ENCODE data around the gene PCSK6. TPM values are rescaled to one million over a fixed set of nuclear protein-coding genes. Genes with fewer than 3 reads are reported as not detected.

The PCSK6 gene
- total RNA-seq, 1 experiment from 2014 or later: 69.5 TPM

GRCh38 chr15:101535170-101535902 lies 45.8 kb upstream of the PCSK6 start:
- CTCF ChIA-PET: no interaction called here
- intact Hi-C loops (cut with micrococcal nuclease; ENCODE audit: unreplicated experiment): no loop called here
- no peaks in the 10 kb centered on the region for H3K27me3 Mint-ChIP-seq (ENCODE audit: insufficient read depth, unreplicated experiment)
- DNase-seq: no peak
- H3K27me3 ChIP-seq (replicated peaks; ENCODE audit: control insufficient read depth, insufficient read depth, low read length): no peaks in the 10 kb centered on the region
- H3K4me1 ChIP-seq: no peaks in the 10 kb centered on the region; the same call in 1 of the 2 replicates
- no peaks in the 10 kb centered on the region for H3K9me3 Mint-ChIP-seq (ENCODE audit: unreplicated experiment)
- POLR2A ChIA-PET: no interaction called here
- H3K9me3 ChIP-seq: no peaks in the 10 kb centered on the region
- no peaks in the 10 kb centered on the region for H3K36me3 Mint-ChIP-seq (ENCODE audit: insufficient read depth, unreplicated experiment)
- no TSS peak for BruUV-seq (replicated peaks)
- H3K36me3 ChIP-seq (ENCODE audit: control insufficient read depth, insufficient read depth, low read length): no peaks in the 10 kb centered on the region
- TF ChIP-seq CTCF (IDR thresholded peaks at IDR 0.05; ENCODE audit: insufficient read depth in 1 of 2, low read depth in 1 of 2, low read length in 1 of 2, severe bottlenecking in 1 of 2, unreplicated experiment in 1 of 2): no peak
- no peak overlapping the region for H3K4me3 Mint-ChIP-seq (ENCODE audit: unreplicated experiment)
- no peak overlapping the region for H3K4me3 ChIP-seq (ENCODE audit: low read depth, low read length)
- H3K27ac Mint-ChIP-seq (ENCODE audit: unreplicated experiment): peak overlapping the region; percentile 21
- H3K4me1 Mint-ChIP-seq (ENCODE audit: low read depth, unreplicated experiment): peaks cover 18% of the 10 kb centered on the region

- no peaks in the 10 kb centered on the region for H3K36me3 ChIP-seq (ENCODE audit: control insufficient read depth, insufficient read depth, low read length)
- no TSS peak for BruUV-seq (replicated peaks)
- H3K4me1 ChIP-seq: no peaks in the 10 kb centered on the region; the same call in 1 of the 2 replicates
- no peak overlapping the region for H3K4me3 ChIP-seq (ENCODE audit: low read depth, low read length)
- ChIA-PET CTCF (no interaction called here), POLR2A (no interaction called here)
- Mint-ChIP-seq H3K27ac (ENCODE audit: unreplicated experiment) (no peak overlapping the region), H3K36me3 (ENCODE audit: insufficient read depth, unreplicated experiment) (no peaks in the 10 kb centered on the region), H3K4me1 (ENCODE audit: low read depth, unreplicated experiment) (peaks cover 18% of the 10 kb centered on the region), H3K27me3 (ENCODE audit: insufficient read depth, unreplicated experiment) (no peaks in the 10 kb centered on the region), H3K9me3 (ENCODE audit: unreplicated experiment) (no peaks in the 10 kb centered on the region), H3K4me3 (ENCODE audit: unreplicated experiment) (no peak overlapping the region)
- DNase-seq: no peak
- TF ChIP-seq CTCF (IDR thresholded peaks at IDR 0.05; ENCODE audit: insufficient read depth in 1 of 2, low read depth in 1 of 2, low read length in 1 of 2, severe bottlenecking in 1 of 2, unreplicated experiment in 1 of 2): no peak
- no peaks in the 10 kb centered on the region for H3K9me3 ChIP-seq
- no peaks in the 10 kb centered on the region for H3K27me3 ChIP-seq (replicated peaks; ENCODE audit: control insufficient read depth, insufficient read depth, low read length)
- intact Hi-C loops (cut with micrococcal nuclease; ENCODE audit: unreplicated experiment): no loop called here
Observed at GRCh38 chr15:101534376-101534970, 45.0 kb upstream of the PCSK6 start.

- ChIA-PET POLR2A (no interaction called here), CTCF (no interaction called here)
- Mint-ChIP-seq H3K4me1 (ENCODE audit: low read depth, unreplicated experiment) (peaks cover 24% of the 10 kb centered on the region), H3K36me3 (ENCODE audit: insufficient read depth, unreplicated experiment) (no peaks in the 10 kb centered on the region), H3K4me3 (ENCODE audit: unreplicated experiment) (no peak overlapping the region), H3K27me3 (ENCODE audit: insufficient read depth, unreplicated experiment) (no peaks in the 10 kb centered on the region), H3K9me3 (ENCODE audit: unreplicated experiment) (no peaks in the 10 kb centered on the region), H3K27ac (ENCODE audit: unreplicated experiment) (no peak overlapping the region)
- no peak for DNase-seq
- no TSS peak for BruUV-seq (replicated peaks)
- H3K36me3 ChIP-seq (ENCODE audit: control insufficient read depth, insufficient read depth, low read length): no peaks in the 10 kb centered on the region
- intact Hi-C loops (cut with micrococcal nuclease; ENCODE audit: unreplicated experiment): no loop called here
- H3K4me3 ChIP-seq (ENCODE audit: low read depth, low read length): no peak overlapping the region
- no peaks in the 10 kb centered on the region for H3K9me3 ChIP-seq
- no peak for TF ChIP-seq CTCF (IDR thresholded peaks at IDR 0.05; ENCODE audit: insufficient read depth in 1 of 2, low read depth in 1 of 2, low read length in 1 of 2, severe bottlenecking in 1 of 2, unreplicated experiment in 1 of 2)
- peaks cover 6% of the 10 kb centered on the region for H3K4me1 ChIP-seq
- no peaks in the 10 kb centered on the region for H3K27me3 ChIP-seq (replicated peaks; ENCODE audit: control insufficient read depth, insufficient read depth, low read length)
Observed at GRCh38 chr15:101533371-101534140, 44.0 kb upstream of the PCSK6 start.

Data from Caco-2 (cell line).